Kidney (tissue), 14 donors: ENCODE measurements around the gene IL3. TPM values are rescaled to one million over a fixed set of nuclear protein-coding genes. Genes with fewer than 3 reads are reported as not detected.

ENCODE experiments used
- DNase-seq, 5 donors: peaks; one replicate each; pipeline ENCODE4 v3.0.0-alpha.2; 2013 to 2020
- FAIRE-seq: peaks from 2 replicates; lab custom pipeline; 2012; peaks lifted over from hg19 to GRCh38; lab: Jason Lieb, UNC
- H3K27ac ChIP-seq, 2 donors: one replicate each; pipeline ENCODE4 v1.7.0; 2013; ENCODE audit warnings: low read depth in 2 of 2, low read length in 2 of 2, inconsistent platforms in 1 of 2
- H3K27me3 ChIP-seq: one replicate; pipeline ENCODE4 v1.7.1; 2013; ENCODE audit warnings: low read length, inconsistent platforms; ENCODE audit not compliant: control insufficient read depth, insufficient read depth
- H3K36me3 ChIP-seq, 3 donors: one replicate each; pipeline versions ENCODE4 v1.7.0 to v1.7.1; 2013; ENCODE audit warnings: low read length in 3 of 3, control low read depth in 1 of 3, inconsistent platforms in 1 of 3; ENCODE audit not compliant: insufficient read depth in 3 of 3, control insufficient read depth in 2 of 3
- H3K4me1 ChIP-seq, 3 donors: one replicate each; pipeline versions ENCODE4 v1.7.0 to v1.7.1; 2013; ENCODE audit warnings: low read length in 3 of 3, inconsistent platforms in 1 of 3, low read depth in 1 of 3; ENCODE audit not compliant: control insufficient read depth in 2 of 3, insufficient read depth in 2 of 3
- H3K4me3 ChIP-seq, 3 donors: one replicate each; pipeline versions ENCODE4 v1.7.0 to v1.8.1; 2013; ENCODE audit warnings: low read length in 3 of 3, control low read depth in 1 of 3, inconsistent platforms in 1 of 3
- H3K9ac ChIP-seq, 3 donors: one replicate each; pipeline versions ENCODE4 v1.7.0 to v1.7.1; 2013; ENCODE audit warnings: low read length in 3 of 3, control low read depth in 1 of 3, inconsistent platforms in 1 of 3
- H3K9me3 ChIP-seq, 3 donors: one replicate each; pipeline versions ENCODE4 v1.7.0 to v1.7.1; 2013; ENCODE audit warnings: low read length in 3 of 3, control low read depth in 1 of 3, inconsistent platforms in 1 of 3; ENCODE audit not compliant: control insufficient read depth in 2 of 3, insufficient read depth in 1 of 3
- CTCF ChIP-seq: IDR thresholded peaks from 3 replicates; pipeline ENCODE4 v1.5.1; 2012; ENCODE audit warnings: mild to moderate bottlenecking, moderate library complexity, borderline replicate concordance; ENCODE audit not compliant: insufficient read depth; ENCODE audit errors: extremely low read depth
- intact Hi-C: fragments of 100-400 bp; cut with DNase I; formaldehyde crosslinking; loops from one replicate; pipeline ENCODE4 v1.11.1; 2022
- polyA plus RNA-seq: library from polyadenylated mRNA; stranded (reverse); fragments of 350-450 nt; fragmentation: Illumina TruSeq; extraction: RNeasy Lipid Tissue Mini Kit (QIAGEN cat#74804); gene quantifications from one replicate; pipeline ENCODE4 v1.2.3, GENCODE V29; 2014; ENCODE audit warnings: low read depth, low replicate concordance; ENCODE audit not compliant: insufficient read depth
- total RNA-seq: library from RNA; stranded (reverse); fragmentation: NEBNext Ultra II Directional; extraction: Animal tissue kit (Norgen Biotek cat#: 25700); gene quantifications from one replicate; pipeline ENCODE4 v1.2.1, GENCODE V29; 2021
- donor health status: control.
- donor health status: control.
- donor health status: control.
- donor health status: control.
- donor health status: control.
- donor health status: DM: yes; HTN: yes; CAD: no.
- donor health status: Normal renal cell carcinoma (clear cell type).

Gene IL3
- total and polyA plus RNA-seq, 2 donors from 2014 or later, result not detected

GRCh38 chr5:132080595-132080994, 20.1 kb downstream of the IL3 start:
- Histone ChIP-seq H3K27ac (no peak overlapping the region), H3K36me3 (no peaks in the 10 kb centered on the region), H3K9me3 (no peaks in the 10 kb centered on the region), H3K4me1 (no peaks in the 10 kb centered on the region), H3K27me3 (no peaks in the 10 kb centered on the region), H3K4me3 (no peak overlapping the region), H3K9ac (no peak overlapping the region)
- intact Hi-C loops, result no loop called here
- no peak for FAIRE-seq
- DNase-seq, result no peak
- TF ChIP-seq CTCF, result no peak

- H3K4me3 ChIP-seq, result no peak overlapping the region
- no peaks in the 10 kb centered on the region for H3K36me3 ChIP-seq
- DNase-seq (no peak), FAIRE-seq (no peak)
- intact Hi-C loops, result no loop called here
- no peaks in the 10 kb centered on the region for H3K27me3 ChIP-seq
- no peaks in the 10 kb centered on the region for H3K9me3 ChIP-seq
- H3K27ac ChIP-seq, result no peak overlapping the region
- TF ChIP-seq CTCF, result no peak
- H3K4me1 ChIP-seq, result no peaks in the 10 kb centered on the region
- no peak overlapping the region for H3K9ac ChIP-seq
Measured at GRCh38 chr5:132081458-132081857, 21.0 kb downstream of the IL3 start.

GRCh38 chr5:132082329-132083023, 22.0 kb downstream of the IL3 start:
- no peak for DNase-seq
- no peak overlapping the region for H3K9ac ChIP-seq
- intact Hi-C loops, result no loop called here
- H3K27me3 ChIP-seq, result no peaks in the 10 kb centered on the region
- no peaks in the 10 kb centered on the region for H3K36me3 ChIP-seq
- no peak for FAIRE-seq
- H3K27ac ChIP-seq, result no peak overlapping the region
- no peaks in the 10 kb centered on the region for H3K9me3 ChIP-seq
- no peak overlapping the region for H3K4me3 ChIP-seq
- no peak for TF ChIP-seq CTCF
- no peaks in the 10 kb centered on the region for H3K4me1 ChIP-seq
